K562 (cell line): Measurements from ENCODE around the gene RNGTT.

Experiments used
- CHD4 ChIP-seq: fragments of 200-600 bp; sonication (generic); IDR thresholded peaks from 3 replicates; pipeline ENCODE4 v1.6.1; 2012; ENCODE audit warnings: low read depth, mild to moderate bottlenecking, mixed read lengths, low read length, inconsistent platforms; ENCODE audit not compliant: insufficient read depth, insufficient replicate concordance, poor library complexity, severe bottlenecking
- HCFC1 ChIP-seq: IDR thresholded peaks from 2 replicates; pipeline ENCODE4 v1.6.1; 2012; ENCODE audit warnings: low read depth, low read length, improper control_type of control experiment
- MAFF ChIP-seq: IDR thresholded peaks from 2 replicates; pipeline ENCODE4 v1.6.1; 2012; ENCODE audit warnings: low read length, improper control_type of control experiment
- SMARCA4 ChIP-seq: fragments of 450-650 bp; IDR thresholded peaks from 2 replicates; pipeline ENCODE4 v1.6.1; 2016
- SMC3 ChIP-seq: conservative IDR thresholded peaks from 2 replicates; pipeline ENCODE4 v1.6.1; 2011; ENCODE audit warnings: low read depth, low read length, improper control_type of control experiment; ENCODE audit not compliant: insufficient read depth

DNA sequence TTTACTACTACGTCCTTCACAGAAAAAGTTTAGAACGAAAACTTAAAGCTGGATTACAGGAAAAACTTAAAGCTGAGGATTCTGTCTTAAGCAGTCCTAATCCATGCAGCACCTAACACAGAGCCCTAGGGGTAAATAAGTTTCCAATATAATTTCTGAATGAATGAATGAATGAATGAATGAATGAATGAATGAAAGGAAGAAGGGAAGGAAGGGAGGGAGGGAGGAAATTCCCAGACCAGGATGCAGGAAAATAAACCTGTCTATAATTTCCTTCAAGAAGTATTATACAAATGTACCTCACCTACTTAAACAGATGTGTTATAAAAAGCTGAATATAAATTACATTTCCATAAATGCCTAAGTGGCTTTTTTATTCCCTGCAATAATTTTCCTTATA, 83.4 kb downstream of the RNGTT start:
- TF ChIP-seq SMC3 = no peak
- TF ChIP-seq CHD4 = no peak
- TF ChIP-seq MAFF = no peak
- TF ChIP-seq HCFC1 = no peak
- TF ChIP-seq SMARCA4 = no peak
